ENCODE results near the gene MMADHC.

DNA sequence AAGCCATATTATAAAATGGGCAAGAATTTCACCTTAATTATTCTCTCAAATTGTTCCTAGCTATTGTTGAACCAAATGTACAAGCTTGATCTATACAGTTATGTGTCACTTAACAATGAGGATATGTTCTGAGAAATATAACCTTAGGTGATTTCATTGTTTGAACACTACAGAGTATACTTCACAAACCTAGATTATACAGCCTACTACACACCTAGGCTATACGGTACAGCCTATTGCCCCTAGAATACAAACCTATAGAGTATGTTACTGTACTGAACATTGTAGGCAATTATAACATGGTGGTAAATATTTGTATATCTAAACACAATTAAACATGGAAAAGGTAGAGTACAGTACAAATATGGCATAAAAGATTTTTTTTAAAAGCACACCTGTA lies 42.9 kb upstream of the MMADHC start:
- TF ChIP-seq CHD2 (IDR thresholded peaks at IDR 0.05; ENCODE audit: low read length, partially characterized antibody) (no peak), NFE2L2 (conservative IDR thresholded peaks at IDR 0.05; ENCODE audit: low read length) (no peak), EP300 (IDR thresholded peaks at IDR 0.05) (no peak), POLR2A (IDR thresholded peaks at IDR 0.05; ENCODE audit: low read length) (no peak), USF2 (IDR thresholded peaks at IDR 0.05) (no peak), ZFP36 (IDR thresholded peaks at IDR 0.05; ENCODE audit: borderline replicate concordance, partially characterized antibody) (no peak), RFX5 (IDR thresholded peaks at IDR 0.05) (no peak)
- TF ChIP-seq, protein P1, sequence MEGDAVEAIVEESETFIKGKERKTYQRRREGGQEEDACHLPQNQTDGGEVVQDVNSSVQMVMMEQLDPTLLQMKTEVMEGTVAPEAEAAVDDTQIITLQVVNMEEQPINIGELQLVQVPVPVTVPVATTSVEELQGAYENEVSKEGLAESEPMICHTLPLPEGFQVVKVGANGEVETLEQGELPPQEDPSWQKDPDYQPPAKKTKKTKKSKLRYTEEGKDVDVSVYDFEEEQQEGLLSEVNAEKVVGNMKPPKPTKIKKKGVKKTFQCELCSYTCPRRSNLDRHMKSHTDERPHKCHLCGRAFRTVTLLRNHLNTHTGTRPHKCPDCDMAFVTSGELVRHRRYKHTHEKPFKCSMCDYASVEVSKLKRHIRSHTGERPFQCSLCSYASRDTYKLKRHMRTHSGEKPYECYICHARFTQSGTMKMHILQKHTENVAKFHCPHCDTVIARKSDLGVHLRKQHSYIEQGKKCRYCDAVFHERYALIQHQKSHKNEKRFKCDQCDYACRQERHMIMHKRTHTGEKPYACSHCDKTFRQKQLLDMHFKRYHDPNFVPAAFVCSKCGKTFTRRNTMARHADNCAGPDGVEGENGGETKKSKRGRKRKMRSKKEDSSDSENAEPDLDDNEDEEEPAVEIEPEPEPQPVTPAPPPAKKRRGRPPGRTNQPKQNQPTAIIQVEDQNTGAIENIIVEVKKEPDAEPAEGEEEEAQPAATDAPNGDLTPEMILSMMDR (IDR thresholded peaks at IDR 0.05) = no peak
